Nephron progenitor cell (in vitro differentiated cells): ENCODE data around the gene TCIRG1.
A peak's percentile ranks its signal among the peaks of the same experiment; 100 is the strongest.

ENCODE experiments used
- DNase-seq: peaks from one replicate; pipeline ENCODE4 v3.0.0; 2021
- H3K27ac Mint-ChIP-seq: 2 replicates; pipeline ENCODE4 v1.8.0; 2021; ENCODE audit warnings: mild to moderate bottlenecking, moderate library complexity, mixed read lengths
- H3K27me3 Mint-ChIP-seq: 2 replicates; pipeline ENCODE4 v1.8.0; 2021; ENCODE audit warnings: mild to moderate bottlenecking, low read depth, mixed read lengths; ENCODE audit not compliant: poor library complexity
- H3K36me3 Mint-ChIP-seq: 2 replicates; pipeline ENCODE4 v1.8.0; 2021; ENCODE audit warnings: low read depth, mixed read lengths
- H3K4me1 Mint-ChIP-seq: 2 replicates; pipeline ENCODE4 v1.8.0; 2021; ENCODE audit warnings: mixed read lengths
- H3K4me3 Mint-ChIP-seq: 2 replicates; pipeline ENCODE4 v1.8.0; 2021; ENCODE audit warnings: mild to moderate bottlenecking, moderate library complexity, mixed read lengths
- H3K9me3 Mint-ChIP-seq: 2 replicates; pipeline ENCODE4 v1.8.0; 2021; ENCODE audit warnings: mild to moderate bottlenecking, moderate library complexity, mixed read lengths
- CTCF ChIP-seq: fragments of 200-600 bp; sonication (generic); IDR thresholded peaks from 2 replicates; pipeline ENCODE4 v1.5.0; 2021; ENCODE audit warnings: antibody characterized with exemption

TCIRG1 gene

GRCh38 chr11:68018730-68019190 lies 20.1 kb upstream of the TCIRG1 start:
- no peak for TF ChIP-seq CTCF
- Mint-ChIP-seq H3K27me3 (peaks cover 4% of the 10 kb centered on the region), H3K4me3 (no peak overlapping the region), H3K9me3 (no peaks in the 10 kb centered on the region), H3K36me3 (peaks cover 1% of the 10 kb centered on the region), H3K27ac (no peak overlapping the region), H3K4me1 (peaks cover 35% of the 10 kb centered on the region)
- no peak for DNase-seq

GRCh38 chr11:68019486-68019885 lies 19.3 kb upstream of the TCIRG1 start:
- TF ChIP-seq CTCF, result no peak
- no peak overlapping the region for H3K4me3 Mint-ChIP-seq
- H3K4me1 Mint-ChIP-seq, result peaks cover 30% of the 10 kb centered on the region
- peaks cover 7% of the 10 kb centered on the region for H3K9me3 Mint-ChIP-seq
- H3K27me3 Mint-ChIP-seq, result peaks cover 4% of the 10 kb centered on the region
- DNase-seq, result no peak
- peaks cover 8% of the 10 kb centered on the region for H3K36me3 Mint-ChIP-seq
- peak overlapping the region; percentile 54 for H3K27ac Mint-ChIP-seq

DNA sequence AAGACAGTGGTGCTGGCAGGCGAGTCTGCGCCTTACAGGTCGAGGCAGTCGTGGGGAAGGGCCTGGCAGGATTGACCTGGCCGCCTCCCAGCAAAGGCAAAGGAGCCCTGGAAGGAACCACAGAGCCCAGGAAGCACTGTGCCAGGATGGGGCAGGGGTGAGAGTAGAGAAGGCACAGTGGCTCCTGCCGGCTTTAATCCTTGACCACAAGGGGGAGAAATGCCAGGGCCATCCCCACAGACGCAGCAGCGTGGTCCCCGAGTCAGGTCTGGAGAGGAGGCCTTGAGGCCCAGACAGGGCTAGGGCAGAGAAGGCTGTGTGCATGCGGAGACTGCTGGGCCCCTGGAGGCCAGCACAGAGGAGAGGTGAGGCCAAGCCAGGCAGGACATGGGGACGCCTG lies 18.2 kb upstream of the TCIRG1 start:
- Mint-ChIP-seq H3K27me3 (peaks cover 4% of the 10 kb centered on the region), H3K27ac (no peak overlapping the region), H3K4me1 (peaks cover 30% of the 10 kb centered on the region), H3K4me3 (peak overlapping the region; percentile 21), H3K36me3 (peaks cover 19% of the 10 kb centered on the region), H3K9me3 (peaks cover 16% of the 10 kb centered on the region)
- peak; percentile 29 for TF ChIP-seq CTCF
- no peak for DNase-seq

GRCh38 chr11:68021167-68021787 lies 17.5 kb upstream of the TCIRG1 start:
- peaks cover 4% of the 10 kb centered on the region for H3K27me3 Mint-ChIP-seq
- peaks cover 30% of the 10 kb centered on the region for H3K4me1 Mint-ChIP-seq
- TF ChIP-seq CTCF, result peak; percentile 16
- H3K9me3 Mint-ChIP-seq, result peaks cover 18% of the 10 kb centered on the region
- no peak for DNase-seq
- H3K36me3 Mint-ChIP-seq, result peaks cover 26% of the 10 kb centered on the region
- H3K4me3 Mint-ChIP-seq, result no peak overlapping the region
- no peak overlapping the region for H3K27ac Mint-ChIP-seq

DNA sequence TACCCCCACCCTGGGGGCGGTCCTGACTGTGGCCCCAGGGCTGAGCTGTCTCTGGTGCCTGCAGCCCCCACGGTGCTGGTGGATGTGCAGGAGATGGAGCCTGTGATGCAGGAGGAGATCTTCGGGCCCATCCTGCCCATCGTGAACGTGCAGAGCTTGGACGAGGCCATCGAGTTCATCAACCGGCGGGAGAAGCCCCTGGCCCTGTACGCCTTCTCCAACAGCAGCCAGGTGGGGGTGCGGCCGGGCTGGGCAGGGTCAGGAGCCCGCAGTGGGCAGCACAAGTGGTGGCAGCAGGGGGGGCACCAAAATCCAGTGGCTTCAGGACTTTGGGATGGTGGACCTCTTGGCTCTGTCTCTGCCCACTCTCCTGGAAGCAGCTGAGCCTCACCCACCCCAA lies 16.3 kb upstream of the TCIRG1 start:
- H3K4me1 Mint-ChIP-seq, result peaks cover 23% of the 10 kb centered on the region
- H3K27ac Mint-ChIP-seq, result no peak overlapping the region
- peaks cover 4% of the 10 kb centered on the region for H3K27me3 Mint-ChIP-seq
- no peak overlapping the region for H3K4me3 Mint-ChIP-seq
- no peak for DNase-seq
- peaks cover 18% of the 10 kb centered on the region for H3K9me3 Mint-ChIP-seq
- TF ChIP-seq CTCF, result no peak
- H3K36me3 Mint-ChIP-seq, result peaks cover 28% of the 10 kb centered on the region

DNA sequence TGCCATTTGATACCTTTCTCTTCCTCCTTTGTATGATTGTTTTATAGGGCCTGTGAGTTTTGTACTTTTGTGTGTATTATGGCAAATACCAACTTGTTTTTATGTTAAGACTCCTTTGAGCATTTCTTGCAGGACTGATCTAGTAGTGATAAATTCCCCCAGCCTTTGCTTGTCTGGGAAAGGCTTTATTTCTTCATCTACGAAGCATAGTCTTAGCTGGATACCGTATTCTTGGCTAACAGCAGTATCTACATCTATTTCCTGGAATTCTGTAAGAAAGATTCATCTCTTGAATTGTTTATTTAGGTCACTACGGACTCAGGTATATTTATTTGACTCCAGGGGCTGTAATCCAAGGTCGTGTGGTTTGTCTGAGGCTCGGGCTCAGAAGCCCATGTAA lies 14.3 kb upstream of the TCIRG1 start:
- peaks cover 6% of the 10 kb centered on the region for H3K27me3 Mint-ChIP-seq
- peaks cover 18% of the 10 kb centered on the region for H3K9me3 Mint-ChIP-seq
- no peak overlapping the region for H3K27ac Mint-ChIP-seq
- H3K4me3 Mint-ChIP-seq, result no peak overlapping the region
- peaks cover 26% of the 10 kb centered on the region for H3K4me1 Mint-ChIP-seq
- peaks cover 37% of the 10 kb centered on the region for H3K36me3 Mint-ChIP-seq
- no peak for DNase-seq
- no peak for TF ChIP-seq CTCF
